GM12891 (cell line): Measurements from ENCODE around the gene CYFIP2.

Experiments used
- DNase-seq: peaks from one replicate; pipeline ENCODE4 v3.0.0; 2011; ENCODE audit warnings: low spot score; ENCODE audit not compliant: insufficient read length
- FAIRE-seq: peaks from 2 replicates; lab custom pipeline; 2011; peaks lifted over from hg19 to GRCh38; lab: Jason Lieb, UNC
- PAX5 ChIP-seq: IDR thresholded peaks from 2 replicates; pipeline ENCODE4 v1.6.1; 2011; ENCODE audit warnings: low read length, moderate library complexity, mild to moderate bottlenecking; ENCODE audit not compliant: insufficient read depth, severe bottlenecking
- POLR2A ChIP-seq: IDR thresholded peaks from 2 replicates; pipeline ENCODE4 v1.6.1; 2011; ENCODE audit warnings: low read depth, low read length, control low read depth
- POLR2AphosphoS5 ChIP-seq: IDR thresholded peaks from 2 replicates; pipeline ENCODE4 v1.6.1; 2011; ENCODE audit warnings: low read depth, low read length, control low read depth
- POU2F2 ChIP-seq: IDR thresholded peaks from 2 replicates; pipeline ENCODE4 v1.6.1; 2011; ENCODE audit warnings: low read depth, mild to moderate bottlenecking, control low read depth, low read length, moderate library complexity
- SPI1 ChIP-seq: IDR thresholded peaks from 2 replicates; pipeline ENCODE4 v1.6.1; 2011; ENCODE audit warnings: low read depth, low read length, control low read depth
- TAF1 ChIP-seq: IDR thresholded peaks from 2 replicates; pipeline ENCODE4 v1.6.1; 2011; ENCODE audit warnings: low read depth, low read length, control low read depth

The CYFIP2 gene

GRCh38 chr5:157301066-157301465 lies 35.1 kb downstream of the CYFIP2 start:
- DNase-seq: no peak
- TF ChIP-seq TAF1 (no peak), POLR2AphosphoS5 (no peak), POU2F2 (no peak), PAX5 (no peak), SPI1 (no peak), POLR2A (no peak)
- no peak for FAIRE-seq

GRCh38 chr5:157303023-157303422 lies 37.1 kb downstream of the CYFIP2 start:
- FAIRE-seq: no peak
- DNase-seq: no peak
- TF ChIP-seq SPI1: no peak
- TF ChIP-seq POLR2A: no peak
- no peak for TF ChIP-seq PAX5

GRCh38 chr5:157303667-157304327 lies 37.9 kb downstream of the CYFIP2 start:
- DNase-seq (no peak), FAIRE-seq (no peak)
- TF ChIP-seq POLR2AphosphoS5: no peak
- TF ChIP-seq SPI1: no peak
- no peak for TF ChIP-seq POLR2A
- no peak for TF ChIP-seq TAF1
- no peak for TF ChIP-seq PAX5
- TF ChIP-seq POU2F2: no peak

- DNase-seq (no peak), FAIRE-seq (no peak)
- no peak for TF ChIP-seq SPI1
- no peak for TF ChIP-seq POLR2AphosphoS5
- TF ChIP-seq POU2F2: no peak
- TF ChIP-seq TAF1: no peak
- no peak for TF ChIP-seq POLR2A
- no peak for TF ChIP-seq PAX5
Measured at GRCh38 chr5:157306081-157306480, 40.2 kb downstream of the CYFIP2 start.

- FAIRE-seq (no peak), DNase-seq (no peak)
- TF ChIP-seq POU2F2 (no peak), POLR2AphosphoS5 (no peak), PAX5 (no peak), TAF1 (no peak), POLR2A (no peak), SPI1 (no peak)
Measured at GRCh38 chr5:157306692-157307471, 41.0 kb downstream of the CYFIP2 start.

GRCh38 chr5:157308836-157309465 lies 43.0 kb downstream of the CYFIP2 start:
- FAIRE-seq (peak; percentile 72), DNase-seq (no peak)
- TF ChIP-seq POLR2A (0 out of 2 replicates have a peak, but pooled peaks have one; percentile 1), POLR2AphosphoS5 (no peak)

GRCh38 chr5:157309796-157310195 lies 43.9 kb downstream of the CYFIP2 start:
- FAIRE-seq (no peak), DNase-seq (no peak)
- TF ChIP-seq POU2F2 (no peak), SPI1 (no peak), POLR2A (no peak), TAF1 (no peak), POLR2AphosphoS5 (no peak), PAX5 (no peak)

- DNase-seq (no peak), FAIRE-seq (no peak)
- TF ChIP-seq POLR2AphosphoS5: no peak
- TF ChIP-seq PAX5: no peak
Measured at GRCh38 chr5:157311595-157311994, 45.7 kb downstream of the CYFIP2 start.

- FAIRE-seq: peak; percentile 83
- TF ChIP-seq POU2F2 (no peak), TAF1 (no peak), POLR2AphosphoS5 (0 out of 2 replicates have a peak, but pooled peaks have one; percentile 46), POLR2A (no peak), SPI1 (no peak), PAX5 (peak; percentile 72)
- peak; percentile 52 for DNase-seq
Measured at GRCh38 chr5:157312492-157312891, 46.6 kb downstream of the CYFIP2 start.

- TF ChIP-seq POLR2AphosphoS5 (no peak), PAX5 (no peak), TAF1 (no peak), SPI1 (no peak), POLR2A (no peak), POU2F2 (no peak)
- DNase-seq (no peak), FAIRE-seq (no peak)
Measured at GRCh38 chr5:157322581-157322980, 56.7 kb downstream of the CYFIP2 start.
